Limb (tissue), 2 donors: ENCODE results near the gene ZBTB22.

Source experiments
- DNase-seq, 2 donors: peaks; one replicate each; pipeline ENCODE4 v3.0.0-alpha.2; 2016; ENCODE audit errors: extremely low spot score in 2 of 2

The ZBTB22 gene

GRCh38 chr6:33330736-33331135 is 13.2 kb upstream of the ZBTB22 start:
- DNase-seq = no peak

- DNase-seq = no peak
Measured at GRCh38 chr6:33329058-33329457, 11.5 kb upstream of the ZBTB22 start.

GRCh38 chr6:33324125-33324524 is 6.6 kb upstream of the ZBTB22 start:
- no peak for DNase-seq

GRCh38 chr6:33323623-33323948 is 6.0 kb upstream of the ZBTB22 start:
- no peak for DNase-seq

GRCh38 chr6:33321227-33321626 is 3.7 kb upstream of the ZBTB22 start:
- DNase-seq = no peak

- DNase-seq = peak in 1 of 2 donors; percentile 23
Measured at GRCh38 chr6:33320315-33321181, 3.0 kb upstream of the ZBTB22 start.

GRCh38 chr6:33319939-33320314 is 2.4 kb upstream of the ZBTB22 start:
- DNase-seq = no peak

- no peak for DNase-seq
Measured at GRCh38 chr6:33318426-33319073, 1.0 kb upstream of the ZBTB22 start.

GRCh38 chr6:33317419-33317668 is 200 bp downstream of the ZBTB22 start:
- DNase-seq = no peak

GRCh38 chr6:33316603-33317418 is 733 bp downstream of the ZBTB22 start:
- peak in 1 of 2 donors; percentile 40 for DNase-seq

GRCh38 chr6:33315793-33316602 is 1.5 kb downstream of the ZBTB22 start:
- DNase-seq = peak in 1 of 2 donors; percentile 25

GRCh38 chr6:33314943-33315792 is 2.4 kb downstream of the ZBTB22 start:
- DNase-seq = peak in 1 of 2 donors; percentile 55

- peak; percentile 52 to 67 for DNase-seq
Measured at GRCh38 chr6:33314515-33314942, 3.0 kb downstream of the ZBTB22 start.

- peak in 1 of 2 donors; percentile 73 for DNase-seq
Measured at GRCh38 chr6:33313709-33314514, 3.6 kb downstream of the ZBTB22 start, which contains the start of gene TAPBP. Gene TAPBP (minus strand): TSS chr6:33314078. CDS start chr6:33314041, 37 bp downstream.

- peak in 1 of 2 donors; percentile 66 for DNase-seq
Measured at GRCh38 chr6:33313105-33313708, 4.3 kb downstream of the ZBTB22 start.

GRCh38 chr6:33312361-33313104 is 5.0 kb downstream of the ZBTB22 start:
- peak in 1 of 2 donors; percentile 70 for DNase-seq

GRCh38 chr6:33306356-33306755 is 11.2 kb downstream of the ZBTB22 start:
- no peak for DNase-seq

GRCh38 chr6:33305052-33305451 is 12.5 kb downstream of the ZBTB22 start:
- DNase-seq = peak in 1 of 2 donors; percentile 20
